Lung (tissue), 12 donors: ENCODE data around the gene TMEM63A. TPM values are rescaled to one million over a fixed set of nuclear protein-coding genes. Genes with fewer than 3 reads are reported as not detected.

Experiments used
- ATAC-seq: fragments of 200-7000 bp; cut with Tn5 transposase; one replicate; pipeline ENCODE4 v1.9.1; 2020; ENCODE audit warnings: moderate number of reproducible peaks; ENCODE audit not compliant: insufficient read depth, low FRiP score
- DNase-seq, 3 donors: peaks; one replicate each; pipeline ENCODE4 v3.0.0-alpha.2; 2013 to 2017
- H3K27ac ChIP-seq, 2 donors: one replicate each; pipeline ENCODE4 v1.5.1; 2013; ENCODE audit warnings: mild to moderate bottlenecking in 2 of 2, moderate library complexity in 2 of 2, control low read depth in 1 of 2, inconsistent platforms in 1 of 2, low read depth in 1 of 2, low read length in 1 of 2
- H3K27me3 ChIP-seq, 3 donors: one replicate each; pipeline ENCODE4 v1.5.1; 2013; ENCODE audit warnings: low read length in 2 of 3; ENCODE audit not compliant: control insufficient read depth in 3 of 3, insufficient read depth in 3 of 3
- H3K36me3 ChIP-seq, 4 donors: one replicate each; pipeline ENCODE4 v1.5.1; 2013; ENCODE audit warnings: low read length in 4 of 4, mild to moderate bottlenecking in 1 of 4, moderate library complexity in 1 of 4; ENCODE audit not compliant: control insufficient read depth in 4 of 4, insufficient read depth in 4 of 4
- H3K4me1 ChIP-seq, 5 donors: one replicate each; pipeline ENCODE4 v1.5.1; 2013; ENCODE audit warnings: low read length in 5 of 5, mild to moderate bottlenecking in 2 of 5, moderate library complexity in 1 of 5; ENCODE audit not compliant: control insufficient read depth in 5 of 5, insufficient read depth in 5 of 5
- H3K4me3 ChIP-seq: one replicate; pipeline ENCODE4 v1.5.1; 2013; ENCODE audit warnings: mild to moderate bottlenecking, control low read depth, moderate library complexity
- H3K9ac ChIP-seq, 2 donors: one replicate each; pipeline ENCODE4 v1.5.1; 2013; ENCODE audit warnings: low read length in 2 of 2, control low read depth in 1 of 2; ENCODE audit not compliant: insufficient read depth in 1 of 2
- H3K9me3 ChIP-seq, 4 donors: one replicate each; pipeline ENCODE4 v1.5.1; 2013; ENCODE audit warnings: low read length in 3 of 4, mild to moderate bottlenecking in 1 of 4, moderate library complexity in 1 of 4; ENCODE audit not compliant: control insufficient read depth in 4 of 4, insufficient read depth in 3 of 4
- CTCF ChIP-seq: IDR thresholded peaks from 2 replicates; pipeline ENCODE4 v1.5.1; 2012; ENCODE audit warnings: mild to moderate bottlenecking; ENCODE audit errors: control extremely low read depth, extremely low read depth
- WGBS, 2 donors: extraction: QIAGEN DNeasy Blood & Tissue Kit; methylation state at CpG; one replicate each; pipeline ENCODE4 v1.1.7; 2013; 5-methylcytosine and 5-hydroxymethylcytosine counted together
- polyA plus RNA-seq, 2 donors: library from polyadenylated mRNA; stranded (reverse); fragments of 200-250 nt; gene quantifications; one replicate each; pipeline ENCODE4 v1.2.1, GENCODE V29; 2013
- total RNA-seq, 2 donors: library from RNA; depleted of rRNA in 1 of 2; stranded (reverse); fragments of >200 nt in 1 of 2; gene quantifications; one replicate each; pipeline ENCODE4 v1.2.1, GENCODE V29; 2014 to 2021
- donor health status: control.
- donor health status: control.
- donor health status: Bipolar disorder and iron deficiency.
- donor health status: healthy.
- donor health status: DM: yes; HTN: yes; CAD: no.

The TMEM63A gene
- total and polyA plus RNA-seq, 4 donors, result 26.1 to 108 (median 73.1) TPM

DNA sequence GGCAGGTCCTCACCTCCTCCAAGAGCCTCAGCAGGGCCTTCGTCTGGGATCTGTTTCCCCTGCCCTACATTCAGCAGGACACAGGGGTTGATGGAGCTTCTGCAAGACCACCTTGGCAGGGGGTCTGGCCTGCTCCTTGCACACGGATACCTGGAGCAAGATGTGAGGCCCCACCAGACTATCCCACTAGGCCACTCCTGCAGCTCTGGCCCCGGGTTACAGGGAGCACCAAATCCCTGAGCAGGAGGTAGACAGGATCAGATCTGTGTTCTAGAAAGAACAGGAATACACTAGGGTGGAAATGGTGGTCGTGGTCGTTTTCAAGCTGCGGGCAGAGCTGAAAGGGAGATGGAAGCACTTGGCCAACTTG lies 38.8 kb downstream of the TMEM63A start:
- Histone ChIP-seq H3K27me3 (no peaks in the 10 kb centered on the region), H3K27ac (no peak overlapping the region), H3K9me3 (no peaks in the 10 kb centered on the region), H3K9ac (no peak overlapping the region), H3K4me3 (no peak overlapping the region), H3K4me1 (peaks cover 0 to 25% (median 4%) of the 10 kb centered on the region in 5 donors), H3K36me3 (peaks cover 0 to 62% (median 56%) of the 10 kb centered on the region in 4 donors)
- DNase-seq (no peak), ATAC-seq (no peak)
- WGBS, 2 donors, result 82 to 91% methylated on average over 6 of the region's 6 CpGs
- no peak for TF ChIP-seq CTCF

DNA sequence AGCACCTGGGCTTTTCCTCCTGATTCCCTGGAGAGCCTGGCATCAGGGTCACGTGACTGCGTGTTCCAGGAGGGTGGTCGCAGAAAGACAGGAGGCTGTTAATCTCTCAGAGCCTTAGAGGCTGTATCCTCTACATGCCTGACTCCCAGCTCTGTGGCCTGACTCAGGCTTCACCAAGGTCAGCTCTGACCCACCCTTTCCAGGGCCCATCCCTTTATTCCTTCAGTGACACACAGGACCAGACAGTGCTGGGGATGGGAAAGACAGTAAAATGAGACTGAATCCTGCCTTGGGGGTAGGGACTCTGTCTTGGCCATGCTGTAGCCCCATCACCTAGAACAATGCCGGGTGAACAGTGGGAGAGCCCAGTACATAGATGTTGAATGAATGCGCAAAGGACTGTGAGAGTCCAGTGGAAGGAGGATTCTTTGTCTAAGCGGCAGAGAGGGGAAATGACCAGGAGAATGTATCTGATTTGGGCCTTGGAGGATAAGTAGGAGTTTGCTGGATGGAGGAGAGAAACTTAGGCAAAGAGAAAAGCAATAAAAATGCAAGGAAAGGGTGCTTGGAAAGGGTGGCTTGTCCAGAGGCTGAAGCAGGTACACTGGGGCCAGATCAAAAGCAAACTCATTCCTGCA lies 39.3 kb downstream of the TMEM63A start:
- H3K9ac ChIP-seq, result no peak overlapping the region
- 93 to 95% methylated on average over 6 of the region's 6 CpGs for WGBS, 2 donors
- H3K27ac ChIP-seq, result no peak overlapping the region
- no peak for ATAC-seq
- H3K36me3 ChIP-seq, result peaks cover 0 to 61% (median 57%) of the 10 kb centered on the region in 4 donors
- peaks cover 0 to 20% (median 0%) of the 10 kb centered on the region in 5 donors for H3K4me1 ChIP-seq
- no peaks in the 10 kb centered on the region for H3K9me3 ChIP-seq
- no peak for DNase-seq
- no peak for TF ChIP-seq CTCF
- H3K27me3 ChIP-seq, result no peaks in the 10 kb centered on the region
- H3K4me3 ChIP-seq, result no peak overlapping the region

DNA sequence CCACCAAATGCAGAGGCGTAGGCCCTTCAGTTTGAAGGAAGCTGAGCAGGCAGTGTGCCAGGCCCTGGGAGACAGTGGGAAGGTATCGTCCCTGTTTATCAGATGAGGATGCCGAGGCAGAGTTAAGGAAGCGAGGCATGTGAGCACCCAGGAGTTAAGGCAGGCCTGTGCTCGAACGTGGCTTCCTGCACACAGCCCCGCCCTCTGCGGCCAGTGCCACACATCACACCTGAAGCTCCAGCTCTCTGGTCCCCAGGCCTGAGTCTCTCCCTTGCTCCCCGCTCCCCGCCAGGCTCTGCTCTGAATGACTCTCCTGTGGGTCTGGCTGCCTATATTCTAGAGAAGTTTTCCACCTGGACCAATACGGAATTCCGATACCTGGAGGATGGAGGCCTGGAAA lies 40.1 kb downstream of the TMEM63A start:
- no peak for DNase-seq

More for the DNA sequence above, 40.1 kb downstream of the TMEM63A start:
- no peaks in the 10 kb centered on the region for H3K27me3 ChIP-seq
- no peak for TF ChIP-seq CTCF
- H3K27ac ChIP-seq, result no peak overlapping the region
- peaks cover 0 to 59% (median 54%) of the 10 kb centered on the region in 4 donors for H3K36me3 ChIP-seq
- 80 to 82% methylated on average over 12 of the region's 12 CpGs for WGBS, 2 donors
- H3K4me3 ChIP-seq, result no peak overlapping the region
- no peak overlapping the region for H3K9ac ChIP-seq
- H3K9me3 ChIP-seq, result no peaks in the 10 kb centered on the region
- H3K4me1 ChIP-seq, result peaks cover 0 to 15% (median 0%) of the 10 kb centered on the region in 5 donors
- ATAC-seq, result no peak
